Measurements from ENCODE around the gene IFT57.

Gene IFT57

GRCh38 chr3:108122276-108122675 lies 99.9 kb downstream of the IFT57 start:
- no peak for FAIRE-seq

- no peak for FAIRE-seq
Observed at GRCh38 chr3:108119398-108120104, 102.7 kb downstream of the IFT57 start.

- no peak for FAIRE-seq
Observed at GRCh38 chr3:108118038-108118768, 104.0 kb downstream of the IFT57 start.

- no peak for FAIRE-seq
Observed at GRCh38 chr3:108117241-108117775, 104.9 kb downstream of the IFT57 start.

- no peak for FAIRE-seq
Observed at GRCh38 chr3:108114423-108115065, 107.7 kb downstream of the IFT57 start.

DNA sequence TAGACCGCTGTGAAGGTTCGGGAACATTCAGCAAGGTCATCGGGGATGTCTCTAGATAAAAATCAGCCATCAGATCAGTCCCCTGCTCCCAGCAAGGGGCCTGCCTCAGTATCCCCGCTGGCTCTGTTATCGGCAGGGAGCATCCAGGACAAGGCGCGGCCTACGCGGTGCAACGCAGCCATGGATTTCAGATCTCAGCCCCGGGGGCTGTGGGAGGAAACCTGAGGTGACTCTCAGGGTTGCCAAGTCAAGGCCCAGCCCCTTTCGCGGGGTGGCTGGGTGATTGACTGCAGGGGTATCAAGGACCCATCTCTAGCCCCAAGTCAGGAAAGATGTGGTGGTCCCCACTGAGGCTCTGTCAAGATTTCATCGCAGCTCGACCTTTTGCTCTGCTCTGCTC lies 108.2 kb downstream of the IFT57 start:
- no peak for FAIRE-seq

DNA sequence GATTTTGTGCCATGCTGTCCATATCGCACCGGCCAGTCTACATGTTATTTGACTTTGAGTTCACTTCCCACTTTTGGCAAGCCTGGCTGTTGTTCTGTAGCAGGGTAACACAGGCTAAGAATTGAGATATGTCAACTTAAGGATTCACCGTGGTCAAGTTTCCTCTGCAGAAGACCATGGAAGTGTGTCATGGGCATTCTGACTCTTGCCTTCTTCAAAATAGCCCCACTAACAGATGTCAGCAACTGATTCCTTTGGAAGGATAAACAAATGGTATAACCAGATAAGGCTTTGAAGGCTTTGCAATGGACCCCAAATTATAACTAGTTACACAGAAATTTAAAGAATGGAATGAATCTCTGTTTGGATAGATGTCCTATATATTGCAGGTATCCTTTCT lies 111.3 kb downstream of the IFT57 start:
- FAIRE-seq: no peak

Measured in A204.1 (cell line).